GM12875 (cell line): ENCODE measurements around the gene GAL3ST3.

Experiments used
- H3K4me3 ChIP-seq: one replicate; pipeline ENCODE4 v1.5.1; 2011; ENCODE audit warnings: low read depth, low read length, control low read depth
- CTCF ChIP-seq: IDR thresholded peaks from 2 replicates; pipeline ENCODE4 v1.5.1; 2011; ENCODE audit warnings: low read depth, mild to moderate bottlenecking, control low read depth, inconsistent platforms, low read length, moderate library complexity, borderline replicate concordance; ENCODE audit not compliant: insufficient read depth

Gene GAL3ST3

DNA sequence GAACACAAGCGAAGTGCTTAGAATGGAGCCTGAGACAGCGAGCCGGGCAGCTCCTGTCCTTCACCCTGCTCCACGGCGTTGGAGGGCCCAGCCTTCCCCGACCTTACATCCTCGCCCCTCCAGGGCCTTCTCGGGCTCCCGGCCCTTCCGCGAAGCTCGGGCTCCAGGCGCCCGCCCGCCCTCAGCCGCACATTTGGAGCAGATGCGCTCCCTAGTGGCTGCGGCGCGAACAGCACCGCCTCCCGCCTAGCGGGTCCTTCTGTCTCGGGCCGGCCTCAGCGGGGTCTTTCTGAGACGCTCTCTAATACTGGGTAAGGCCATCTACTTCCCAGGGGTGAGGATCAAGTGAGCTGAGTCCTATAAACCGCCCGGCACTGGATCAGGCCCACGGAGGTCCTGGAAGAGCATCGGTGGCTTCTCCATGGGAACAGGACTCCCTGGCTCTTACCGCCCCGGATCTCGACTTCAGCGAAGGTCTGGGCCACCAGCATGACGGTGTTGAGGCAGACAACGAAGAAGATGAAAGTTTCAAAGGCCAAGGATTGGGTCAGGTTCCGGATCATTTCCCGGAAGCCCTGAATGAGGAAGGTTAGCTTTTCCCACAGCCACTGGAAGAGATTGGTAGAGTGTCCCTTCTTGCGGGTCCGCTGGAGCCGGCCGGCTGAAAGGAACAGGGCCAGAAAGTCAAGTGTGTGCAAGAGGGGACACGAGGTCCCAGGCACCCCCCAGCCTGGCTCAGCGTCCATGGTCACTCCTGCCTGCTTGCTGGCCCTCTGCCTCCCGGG is 26.4 kb downstream of the GAL3ST3 start:
- no peak overlapping the region for H3K4me3 ChIP-seq

DNA sequence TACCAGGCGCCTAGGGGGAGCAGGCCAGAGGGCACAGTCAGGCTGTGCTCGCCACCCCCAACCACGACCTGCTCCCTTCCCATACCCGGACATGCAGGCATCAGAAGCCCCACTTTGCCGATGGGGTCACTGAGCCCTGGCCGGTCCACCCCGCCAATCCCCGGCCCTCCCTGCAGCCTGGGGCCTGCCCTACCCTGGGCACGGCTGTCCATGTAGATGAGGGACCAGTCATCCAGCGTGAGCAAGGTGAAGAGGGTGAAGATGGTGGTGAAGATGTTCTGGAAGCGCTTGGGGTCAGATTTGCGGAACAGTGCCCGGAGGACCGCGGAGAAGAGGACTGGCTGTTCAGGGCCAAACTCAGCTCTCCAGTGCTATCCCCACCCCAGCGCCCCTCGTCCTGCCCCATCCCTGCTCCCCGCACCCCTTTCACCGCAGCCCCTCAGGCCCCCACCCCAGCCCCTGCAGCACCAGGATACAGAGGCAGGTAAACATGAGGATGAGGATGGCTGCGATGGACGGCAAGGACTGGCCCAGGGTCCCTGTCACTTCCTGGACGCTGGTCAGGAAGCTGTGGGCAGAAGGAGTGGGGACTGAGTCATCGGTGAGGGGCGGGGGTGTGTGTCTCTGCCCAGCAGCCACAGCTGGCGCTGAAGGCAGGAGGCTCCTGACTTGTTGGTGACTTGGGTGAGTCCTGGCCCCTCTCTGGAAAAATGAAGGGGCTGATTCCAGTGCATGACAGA is 28.2 kb downstream of the GAL3ST3 start:
- H3K4me3 ChIP-seq = no peak overlapping the region
- TF ChIP-seq CTCF = no peak

More for the DNA sequence above, 26.4 kb downstream of the GAL3ST3 start:
- TF ChIP-seq CTCF = peak; percentile 94

- no peak overlapping the region for H3K4me3 ChIP-seq
- TF ChIP-seq CTCF = no peak
Observed at GRCh38 chr11:66020212-66020611, 28.7 kb downstream of the GAL3ST3 start.

DNA sequence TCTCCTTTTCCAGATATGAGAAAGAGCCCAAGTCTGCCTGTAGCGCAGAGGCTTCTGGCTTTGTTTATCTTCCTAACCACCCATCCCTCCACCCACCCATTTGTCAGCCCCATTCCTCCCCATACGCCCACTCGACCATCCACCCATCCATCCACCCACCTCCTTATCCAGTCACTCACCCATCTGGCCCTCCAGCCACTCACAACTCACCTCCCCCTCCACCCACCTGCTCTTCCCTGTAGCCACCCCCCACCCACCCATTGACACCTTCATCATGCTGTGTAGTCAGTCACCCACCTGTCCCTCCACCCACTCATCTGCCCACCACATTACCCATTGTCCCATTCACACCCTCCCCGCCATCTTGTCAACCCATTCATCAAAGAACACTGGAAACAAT is 31.6 kb downstream of the GAL3ST3 start:
- no peak overlapping the region for H3K4me3 ChIP-seq
- TF ChIP-seq CTCF = no peak

- H3K4me3 ChIP-seq = no peak overlapping the region
- TF ChIP-seq CTCF = no peak
Observed at GRCh38 chr11:66016793-66017177, 32.2 kb downstream of the GAL3ST3 start.

GRCh38 chr11:66015936-66016792 is 32.8 kb downstream of the GAL3ST3 start:
- TF ChIP-seq CTCF = no peak
- H3K4me3 ChIP-seq = no peak overlapping the region
